ENCODE measurements around the gene TRPM1. TPM values are rescaled to one million over a fixed set of nuclear protein-coding genes. Genes with fewer than 3 reads are reported as not detected.

The TRPM1 gene
- total RNA-seq, 4 donors from 2014 or later = not detected

- DNase-seq (ENCODE audit: extremely low spot score) = peak; percentile 57
- Histone ChIP-seq H3K4me1 (no peaks in the 10 kb centered on the region), H3K27me3 (no peaks in the 10 kb centered on the region), H3K27ac (replicated peaks in 1 of 4) (no peak overlapping the region), H3K9me3 (no peaks in the 10 kb centered on the region), H3K4me3 (no peak overlapping the region), H3K36me3 (no peaks in the 10 kb centered on the region)
- intact Hi-C loops (cut with DNase I) = no loop called here
- no peak for TF ChIP-seq POLR2AphosphoS5 (IDR thresholded peaks at IDR 0.05)
- no peak for TF ChIP-seq CTCF (IDR thresholded peaks at IDR 0.05)
- no peak for TF ChIP-seq EP300 (IDR thresholded peaks at IDR 0.05)
- no peak for TF ChIP-seq POLR2A (IDR thresholded peaks at IDR 0.05; ENCODE audit: low read depth)
- 81% methylated on average over 2 of the region's 2 CpGs for WGBS
These were observed 30.7 kb downstream of the TRPM1 start for GRCh38 chr15:31070867-31071266.

GRCh38 chr15:31069360-31070000 is 32.0 kb downstream of the TRPM1 start:
- DNase-seq (ENCODE audit: extremely low spot score) = peak; percentile 47
- Histone ChIP-seq H3K9me3 (no peaks in the 10 kb centered on the region), H3K27ac (replicated peaks in 1 of 4) (no peak overlapping the region), H3K4me3 (no peak overlapping the region), H3K27me3 (no peaks in the 10 kb centered on the region), H3K36me3 (no peaks in the 10 kb centered on the region), H3K4me1 (no peaks in the 10 kb centered on the region)
- no peak for TF ChIP-seq CTCF (IDR thresholded peaks at IDR 0.05)
- TF ChIP-seq POLR2AphosphoS5 (IDR thresholded peaks at IDR 0.05) = no peak
- TF ChIP-seq POLR2A (IDR thresholded peaks at IDR 0.05; ENCODE audit: low read depth) = no peak
- TF ChIP-seq EP300 (IDR thresholded peaks at IDR 0.05) = no peak
- WGBS = 56% methylated on average over 6 of the region's 6 CpGs
- intact Hi-C loops (cut with DNase I) = no loop called here

GRCh38 chr15:31067890-31068603 is 33.5 kb downstream of the TRPM1 start:
- Histone ChIP-seq H3K4me1 (no peaks in the 10 kb centered on the region), H3K36me3 (no peaks in the 10 kb centered on the region), H3K27ac (replicated peaks in 1 of 4) (no peak overlapping the region), H3K9me3 (no peaks in the 10 kb centered on the region), H3K27me3 (no peaks in the 10 kb centered on the region), H3K4me3 (no peak overlapping the region)
- WGBS = 89% methylated on average over 11 of the region's 11 CpGs
- TF ChIP-seq CTCF (IDR thresholded peaks at IDR 0.05) (no peak), EP300 (IDR thresholded peaks at IDR 0.05) (no peak), POLR2A (IDR thresholded peaks at IDR 0.05; ENCODE audit: low read depth) (no peak), POLR2AphosphoS5 (IDR thresholded peaks at IDR 0.05) (no peak)
- DNase-seq (ENCODE audit: extremely low spot score) = peak; percentile 50
- intact Hi-C loops (cut with DNase I) = no loop called here

- whole genome bisulfite sequencing = 89% methylated on average over 6 of the region's 6 CpGs
- Histone ChIP-seq H3K4me1 (peaks cover 0 to 6% (median 0%) of the 10 kb centered on the region in 4 donors), H3K4me3 (no peak overlapping the region), H3K36me3 (no peaks in the 10 kb centered on the region), H3K27me3 (no peaks in the 10 kb centered on the region), H3K9me3 (no peaks in the 10 kb centered on the region), H3K27ac (replicated peaks in 1 of 4) (no peak overlapping the region)
- DNase-seq (ENCODE audit: extremely low spot score) = peak; percentile 80
- no peak for TF ChIP-seq CTCF (IDR thresholded peaks at IDR 0.05)
- TF ChIP-seq POLR2AphosphoS5 (IDR thresholded peaks at IDR 0.05) = no peak
- no peak for TF ChIP-seq POLR2A (IDR thresholded peaks at IDR 0.05; ENCODE audit: low read depth)
- TF ChIP-seq EP300 (IDR thresholded peaks at IDR 0.05) = no peak
- intact Hi-C loops (cut with DNase I) = no loop called here
These were observed 35.7 kb downstream of the TRPM1 start for GRCh38 chr15:31065824-31066223.
